Smooth muscle cell (in vitro differentiated cells): ENCODE results near the gene HERC2. TPM values are rescaled to one million over a fixed set of nuclear protein-coding genes. Genes with fewer than 3 reads are reported as not detected.

ENCODE experiments used
- DNase-seq: peaks from one replicate; lab custom pipeline; 2025; ENCODE audit not compliant: unreplicated experiment; lab: John Stamatoyannopoulos, UW
- H2AFZ ChIP-seq: fragments of 200-600 bp; sonication (generic); 2 replicates; pipeline ENCODE4 v1.6.0; 2016; ENCODE audit warnings: antibody characterized with exemption, low read depth, mild to moderate bottlenecking
- H3F3A ChIP-seq: fragments of 200-600 bp; sonication (generic); 2 replicates; pipeline ENCODE4 v1.6.0; 2017; ENCODE audit warnings: antibody characterized with exemption, low read depth
- H3K27ac ChIP-seq: fragments of 200-600 bp; sonication (generic); 2 replicates; pipeline ENCODE4 v1.5.1; 2016; ENCODE audit warnings: low read depth, mild to moderate bottlenecking
- H3K27me3 ChIP-seq: fragments of 200-600 bp; sonication (generic); 2 replicates; pipeline ENCODE4 v1.6.1; 2016; ENCODE audit warnings: low read depth, mild to moderate bottlenecking
- H3K36me3 ChIP-seq: fragments of 200-600 bp; sonication (generic); 2 replicates; pipeline ENCODE4 v1.5.1; 2016; ENCODE audit warnings: low read depth
- H3K4me1 ChIP-seq: fragments of 200-600 bp; sonication (generic); 2 replicates; pipeline ENCODE4 v1.5.1; 2016; ENCODE audit warnings: low read depth
- H3K4me2 ChIP-seq: fragments of 200-600 bp; sonication (generic); 2 replicates; pipeline ENCODE4 v1.6.0; 2016; ENCODE audit warnings: mild to moderate bottlenecking
- H3K4me3 ChIP-seq: fragments of 200-600 bp; sonication (generic); 2 replicates; pipeline ENCODE4 v1.5.1; 2016; ENCODE audit warnings: mild to moderate bottlenecking
- H3K79me2 ChIP-seq: fragments of 200-600 bp; sonication (generic); 2 replicates; pipeline ENCODE4 v1.6.0; 2016; ENCODE audit warnings: low read depth, mild to moderate bottlenecking
- H3K9ac ChIP-seq: fragments of 200-600 bp; sonication (generic); 2 replicates; pipeline ENCODE4 v1.6.0; 2016; ENCODE audit warnings: low read depth
- H3K9me3 ChIP-seq: fragments of 200-600 bp; sonication (generic); replicated peaks from 2 replicates; pipeline ENCODE4 v1.5.1; 2016; ENCODE audit warnings: low read depth
- H4K20me1 ChIP-seq: fragments of 200-600 bp; sonication (generic); 2 replicates; pipeline ENCODE4 v1.6.0; 2016; ENCODE audit warnings: low read depth
- CTCF ChIP-seq: fragments of 200-600 bp; sonication (generic); IDR thresholded peaks from 2 replicates; pipeline ENCODE4 v1.5.1; 2017; ENCODE audit warnings: borderline replicate concordance, mild to moderate bottlenecking, antibody characterized with exemption; ENCODE audit not compliant: insufficient read depth, poor library complexity, severe bottlenecking
- WGBS: methylation state at CpG from one replicate; pipeline ENCODE4 v1.1.7; 2016; ENCODE audit warnings: low lambda C conversion rate; 5-methylcytosine and 5-hydroxymethylcytosine counted together
- polyA plus RNA-seq: library from polyadenylated mRNA; unstranded; fragments of >200 nt; fragmentation: Nextera tagmentation; extraction: Ambion mirVana; gene quantifications from 2 replicates; pipeline ENCODE4 v1.2.1, GENCODE V29; 2016
- total RNA-seq: library from RNA; depleted of rRNA; stranded (reverse); fragments of >200 nt; gene quantifications from 2 replicates; pipeline ENCODE4 v1.2.3, GENCODE V29; 2014

HERC2 gene
- total and polyA plus RNA-seq, 2 experiments from 2014 or later = 19.9 to 33.1 TPM

- DNase-seq = no peak
- no peaks in the 10 kb centered on the region for H3F3A ChIP-seq
Measured at GRCh38 chr15:28114721-28115622, 207.0 kb downstream of the HERC2 start.

GRCh38 chr15:28114114-28114455 is 207.9 kb downstream of the HERC2 start:
- no peak overlapping the region for H3K27ac ChIP-seq
- no peak overlapping the region for H3K4me2 ChIP-seq
- no peak for DNase-seq
- no peak overlapping the region for H3K4me3 ChIP-seq
- peaks cover 8% of the 10 kb centered on the region for H3K36me3 ChIP-seq
- H2AFZ ChIP-seq = no peak overlapping the region
- no peaks in the 10 kb centered on the region for H3F3A ChIP-seq
- no peaks in the 10 kb centered on the region for H3K9me3 ChIP-seq
- no peak for TF ChIP-seq CTCF
- WGBS = 97% methylated on average over 4 of the region's 4 CpGs
- no peaks in the 10 kb centered on the region for H3K27me3 ChIP-seq
- no peaks in the 10 kb centered on the region for H3K4me1 ChIP-seq
- H3K9ac ChIP-seq = no peak overlapping the region
- H3K79me2 ChIP-seq = no peaks in the 10 kb centered on the region
- H4K20me1 ChIP-seq = peaks cover 13% of the 10 kb centered on the region

More at GRCh38 chr15:28114721-28115622, 207.0 kb downstream of the HERC2 start:
- 93% methylated on average over 23 of the region's 23 CpGs for WGBS
- Histone ChIP-seq H3K79me2 (no peaks in the 10 kb centered on the region), H3K27ac (no peak overlapping the region), H3K27me3 (no peaks in the 10 kb centered on the region), H3K4me1 (no peaks in the 10 kb centered on the region), H3K9me3 (no peaks in the 10 kb centered on the region), H3K4me2 (no peak overlapping the region), H3K9ac (no peak overlapping the region), H3K4me3 (no peak overlapping the region), H3K36me3 (peaks cover 8% of the 10 kb centered on the region), H2AFZ (no peak overlapping the region), H4K20me1 (peaks cover 13% of the 10 kb centered on the region)
- TF ChIP-seq CTCF = no peak

DNA sequence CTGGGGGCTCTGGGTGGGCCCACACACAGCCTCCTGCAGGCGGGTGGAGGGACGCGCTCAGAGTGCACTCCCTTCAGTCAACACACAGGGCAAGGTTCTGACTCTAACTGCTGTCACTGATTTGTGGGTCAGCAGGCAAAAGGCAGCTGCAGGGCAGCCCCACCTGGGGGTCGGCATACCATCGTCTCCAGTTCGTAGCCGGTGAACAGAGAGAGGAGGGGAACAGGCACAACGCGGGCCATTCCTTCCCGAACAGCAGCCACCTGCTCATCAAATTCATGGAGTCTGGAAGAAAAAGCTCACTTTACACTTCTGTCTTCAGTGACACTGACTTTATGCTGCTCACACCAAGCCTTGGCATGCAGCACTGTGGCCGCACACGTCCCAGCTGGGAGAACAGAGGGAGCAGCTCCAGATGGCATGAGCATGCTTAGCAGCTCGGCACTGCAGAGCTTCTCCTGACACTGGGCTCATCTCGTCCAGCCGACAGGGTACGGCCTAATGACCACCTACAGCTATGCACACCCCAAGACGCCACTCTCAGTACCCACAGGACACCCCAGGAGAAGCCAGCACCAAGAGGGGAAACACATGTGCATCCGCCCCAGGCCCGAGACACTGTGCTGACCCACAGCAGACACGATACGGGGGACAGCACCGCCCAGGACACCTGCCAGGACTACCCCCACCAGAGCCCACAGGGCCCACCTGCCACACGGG is 208.4 kb downstream of the HERC2 start:
- no peak for TF ChIP-seq CTCF
- Histone ChIP-seq H2AFZ (no peak overlapping the region), H3K9ac (no peak overlapping the region), H3K4me1 (no peaks in the 10 kb centered on the region), H3K36me3 (peaks cover 8% of the 10 kb centered on the region), H3K27ac (no peak overlapping the region), H3K27me3 (no peaks in the 10 kb centered on the region), H3K79me2 (no peaks in the 10 kb centered on the region), H3F3A (no peaks in the 10 kb centered on the region), H3K9me3 (no peaks in the 10 kb centered on the region), H3K4me3 (no peak overlapping the region), H3K4me2 (no peak overlapping the region), H4K20me1 (peaks cover 13% of the 10 kb centered on the region)
- DNase-seq = no peak
- 99% methylated on average over 23 of the region's 23 CpGs for WGBS
